ENCODE data around the gene LIMCH1.

LIMCH1 gene

DNA sequence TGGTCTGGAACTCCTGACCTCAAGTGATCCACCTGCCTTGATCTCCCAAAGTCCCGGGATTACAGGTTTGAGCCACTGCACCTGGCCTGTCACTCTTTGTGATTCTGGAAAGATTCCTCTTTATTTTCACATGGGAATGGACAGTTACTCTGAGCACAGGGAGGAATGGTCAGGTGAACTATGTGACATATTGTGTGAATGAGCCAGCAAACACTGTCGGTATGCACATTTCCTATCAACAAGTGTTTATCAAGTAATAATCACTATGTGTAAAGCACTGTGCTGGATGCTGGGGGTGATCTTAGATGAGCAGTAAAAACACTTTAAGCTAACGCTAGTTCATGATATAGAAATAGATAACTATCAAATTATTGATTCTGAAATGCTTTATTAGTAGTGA lies 97.5 kb downstream of the LIMCH1 start:
- TF ChIP-seq, protein P1, sequence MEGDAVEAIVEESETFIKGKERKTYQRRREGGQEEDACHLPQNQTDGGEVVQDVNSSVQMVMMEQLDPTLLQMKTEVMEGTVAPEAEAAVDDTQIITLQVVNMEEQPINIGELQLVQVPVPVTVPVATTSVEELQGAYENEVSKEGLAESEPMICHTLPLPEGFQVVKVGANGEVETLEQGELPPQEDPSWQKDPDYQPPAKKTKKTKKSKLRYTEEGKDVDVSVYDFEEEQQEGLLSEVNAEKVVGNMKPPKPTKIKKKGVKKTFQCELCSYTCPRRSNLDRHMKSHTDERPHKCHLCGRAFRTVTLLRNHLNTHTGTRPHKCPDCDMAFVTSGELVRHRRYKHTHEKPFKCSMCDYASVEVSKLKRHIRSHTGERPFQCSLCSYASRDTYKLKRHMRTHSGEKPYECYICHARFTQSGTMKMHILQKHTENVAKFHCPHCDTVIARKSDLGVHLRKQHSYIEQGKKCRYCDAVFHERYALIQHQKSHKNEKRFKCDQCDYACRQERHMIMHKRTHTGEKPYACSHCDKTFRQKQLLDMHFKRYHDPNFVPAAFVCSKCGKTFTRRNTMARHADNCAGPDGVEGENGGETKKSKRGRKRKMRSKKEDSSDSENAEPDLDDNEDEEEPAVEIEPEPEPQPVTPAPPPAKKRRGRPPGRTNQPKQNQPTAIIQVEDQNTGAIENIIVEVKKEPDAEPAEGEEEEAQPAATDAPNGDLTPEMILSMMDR (conservative IDR thresholded peaks at IDR 0.05; ENCODE audit: low read length) = no peak
- no peak for TF ChIP-seq EZH2phosphoT487 (IDR thresholded peaks at IDR 0.05; ENCODE audit: borderline replicate concordance)
- Histone ChIP-seq H4K20me1 (ENCODE audit: insufficient read depth, low read length, poor library complexity, severe bottlenecking) (no peaks in the 10 kb centered on the region), H3K9ac (ENCODE audit: low read depth, low read length, poor library complexity, severe bottlenecking) (no peak overlapping the region), H3K27me3 (ENCODE audit: insufficient read depth, low read length, poor library complexity, severe bottlenecking) (no peaks in the 10 kb centered on the region), H3K4me2 (ENCODE audit: low read depth, low read length, poor library complexity, severe bottlenecking) (no peak overlapping the region), H3K79me2 (ENCODE audit: insufficient read depth, low read length) (no peaks in the 10 kb centered on the region), H3F3A (ENCODE audit: low read depth) (no peaks in the 10 kb centered on the region), H3K4me1 (ENCODE audit: insufficient read depth, low read length, poor library complexity, severe bottlenecking) (no peaks in the 10 kb centered on the region), H3K36me3 (ENCODE audit: insufficient read depth, low read length) (no peaks in the 10 kb centered on the region), H3K9me2 (replicated peaks; ENCODE audit: low read depth, low read length) (no peaks in the 10 kb centered on the region), H3K4me3 (ENCODE audit: low read length, poor library complexity, severe bottlenecking) (no peak overlapping the region), H3K9me3 (ENCODE audit: insufficient read depth, low read depth, low read length) (no peaks in the 10 kb centered on the region), H2AFZ (ENCODE audit: low read length) (no peak overlapping the region)

DNA sequence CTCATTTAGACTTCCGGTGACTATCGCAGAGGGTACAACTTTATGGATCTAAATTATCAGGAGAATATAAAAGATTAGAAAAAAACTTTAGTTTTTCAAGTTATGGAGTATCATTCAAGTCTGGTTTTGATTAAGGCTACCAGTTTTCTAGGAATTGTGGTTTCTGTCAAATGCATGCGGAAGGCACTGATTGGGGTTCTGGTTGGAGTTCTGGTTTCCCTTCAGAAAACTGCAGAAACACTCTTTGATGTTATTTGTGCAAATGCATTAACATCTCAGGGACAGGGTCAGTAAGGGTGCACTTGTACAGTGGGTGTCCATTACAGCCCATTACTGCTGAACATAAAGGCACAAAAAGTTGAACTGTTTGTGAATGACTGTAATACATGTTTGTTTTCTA lies 100.2 kb downstream of the LIMCH1 start:
- Histone ChIP-seq H3K4me1 (ENCODE audit: insufficient read depth, low read length, poor library complexity, severe bottlenecking) (no peaks in the 10 kb centered on the region), H3K79me2 (ENCODE audit: insufficient read depth, low read length) (no peaks in the 10 kb centered on the region), H3K9ac (ENCODE audit: low read depth, low read length, poor library complexity, severe bottlenecking) (no peak overlapping the region), H3K9me2 (replicated peaks; ENCODE audit: low read depth, low read length) (no peaks in the 10 kb centered on the region), H3K27me3 (ENCODE audit: insufficient read depth, low read length, poor library complexity, severe bottlenecking) (no peaks in the 10 kb centered on the region), H2AFZ (ENCODE audit: low read length) (no peak overlapping the region), H3F3A (ENCODE audit: low read depth) (no peaks in the 10 kb centered on the region), H3K4me2 (ENCODE audit: low read depth, low read length, poor library complexity, severe bottlenecking) (no peak overlapping the region), H3K9me3 (ENCODE audit: insufficient read depth, low read depth, low read length) (no peaks in the 10 kb centered on the region), H3K4me3 (ENCODE audit: low read length, poor library complexity, severe bottlenecking) (no peak overlapping the region), H4K20me1 (ENCODE audit: insufficient read depth, low read length, poor library complexity, severe bottlenecking) (no peaks in the 10 kb centered on the region), H3K36me3 (ENCODE audit: insufficient read depth, low read length) (no peaks in the 10 kb centered on the region)
- TF ChIP-seq EZH2phosphoT487 (IDR thresholded peaks at IDR 0.05; ENCODE audit: borderline replicate concordance) = no peak
- TF ChIP-seq, protein P1 (conservative IDR thresholded peaks at IDR 0.05; ENCODE audit: low read length) = no peak

DNA sequence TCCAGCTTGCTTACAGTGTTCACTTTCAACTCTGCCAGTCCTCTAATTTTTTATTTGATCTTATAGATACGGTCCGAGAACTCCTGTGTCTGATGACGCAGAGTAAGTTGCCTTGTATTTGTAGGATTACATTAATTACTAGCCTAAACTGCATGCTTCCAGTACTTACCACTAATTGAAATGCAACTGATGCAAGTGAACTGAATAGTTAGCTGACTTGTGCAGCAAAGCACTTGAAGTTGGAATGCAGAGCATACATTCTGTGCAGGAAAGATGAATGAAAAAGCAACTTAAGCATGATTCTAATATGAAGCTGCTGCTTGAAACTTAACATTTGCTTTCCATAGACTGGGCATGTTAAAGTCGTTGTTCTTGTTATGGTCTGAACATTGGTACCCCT lies 100.9 kb downstream of the LIMCH1 start:
- no peak overlapping the region for H3K4me2 ChIP-seq (ENCODE audit: low read depth, low read length, poor library complexity, severe bottlenecking)
- TF ChIP-seq EZH2phosphoT487 (IDR thresholded peaks at IDR 0.05; ENCODE audit: borderline replicate concordance) = no peak

DNA sequence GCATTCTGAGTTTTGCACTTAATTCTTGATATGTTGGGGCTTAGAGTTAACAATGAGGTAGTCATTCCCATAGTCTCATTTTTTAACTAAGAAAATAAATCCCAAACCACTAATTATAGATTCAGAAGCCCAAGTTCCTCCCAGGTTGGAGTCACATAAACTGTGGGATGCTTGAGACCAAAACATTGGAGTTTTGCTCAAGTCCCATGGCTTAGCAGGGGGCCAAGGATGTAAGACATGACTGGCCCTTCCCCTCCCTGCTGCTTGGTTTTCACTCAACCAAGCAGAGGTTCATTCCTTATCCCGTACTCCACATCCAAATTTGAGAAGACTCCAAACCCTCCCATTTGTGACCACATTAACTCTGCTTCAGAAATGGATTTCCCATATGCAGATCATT lies 101.3 kb downstream of the LIMCH1 start:
- H3K36me3 ChIP-seq (ENCODE audit: insufficient read depth, low read length) = no peaks in the 10 kb centered on the region
- no peaks in the 10 kb centered on the region for H3K9me3 ChIP-seq (ENCODE audit: insufficient read depth, low read depth, low read length)
- no peaks in the 10 kb centered on the region for H3K27me3 ChIP-seq (ENCODE audit: insufficient read depth, low read length, poor library complexity, severe bottlenecking)
- H3K9ac ChIP-seq (ENCODE audit: low read depth, low read length, poor library complexity, severe bottlenecking) = no peak overlapping the region
- TF ChIP-seq, protein P1 (conservative IDR thresholded peaks at IDR 0.05; ENCODE audit: low read length) = no peak
- no peak for TF ChIP-seq EZH2phosphoT487 (IDR thresholded peaks at IDR 0.05; ENCODE audit: borderline replicate concordance)
- H4K20me1 ChIP-seq (ENCODE audit: insufficient read depth, low read length, poor library complexity, severe bottlenecking) = no peaks in the 10 kb centered on the region
- H3K4me2 ChIP-seq (ENCODE audit: low read depth, low read length, poor library complexity, severe bottlenecking) = no peak overlapping the region
- no peaks in the 10 kb centered on the region for H3F3A ChIP-seq (ENCODE audit: low read depth)
- H3K9me2 ChIP-seq (replicated peaks; ENCODE audit: low read depth, low read length) = no peaks in the 10 kb centered on the region
- H2AFZ ChIP-seq (ENCODE audit: low read length) = no peak overlapping the region
- no peaks in the 10 kb centered on the region for H3K4me1 ChIP-seq (ENCODE audit: insufficient read depth, low read length, poor library complexity, severe bottlenecking)
- no peaks in the 10 kb centered on the region for H3K79me2 ChIP-seq (ENCODE audit: insufficient read depth, low read length)
- H3K4me3 ChIP-seq (ENCODE audit: low read length, poor library complexity, severe bottlenecking) = no peak overlapping the region

More for the DNA sequence above, 100.9 kb downstream of the LIMCH1 start:
- Histone ChIP-seq H3K4me3 (ENCODE audit: low read length, poor library complexity, severe bottlenecking) (no peak overlapping the region), H3F3A (ENCODE audit: low read depth) (no peaks in the 10 kb centered on the region), H3K9ac (ENCODE audit: low read depth, low read length, poor library complexity, severe bottlenecking) (no peak overlapping the region), H3K79me2 (ENCODE audit: insufficient read depth, low read length) (no peaks in the 10 kb centered on the region), H3K36me3 (ENCODE audit: insufficient read depth, low read length) (no peaks in the 10 kb centered on the region), H2AFZ (ENCODE audit: low read length) (no peak overlapping the region), H3K9me3 (ENCODE audit: insufficient read depth, low read depth, low read length) (no peaks in the 10 kb centered on the region), H3K9me2 (replicated peaks; ENCODE audit: low read depth, low read length) (no peaks in the 10 kb centered on the region), H4K20me1 (ENCODE audit: insufficient read depth, low read length, poor library complexity, severe bottlenecking) (no peaks in the 10 kb centered on the region), H3K4me1 (ENCODE audit: insufficient read depth, low read length, poor library complexity, severe bottlenecking) (no peaks in the 10 kb centered on the region), H3K27me3 (ENCODE audit: insufficient read depth, low read length, poor library complexity, severe bottlenecking) (no peaks in the 10 kb centered on the region)

All from Loucy (cell line).